H1 (cell line): ENCODE measurements around the gene DCTD.

Source experiments
- CHD1 ChIP-seq: IDR thresholded peaks from 2 replicates; pipeline ENCODE4 v1.6.1; 2012; ENCODE audit warnings: low read depth, low read length, improper control_type of control experiment
- CTCF ChIP-seq, 3 experiments: IDR thresholded peaks; 1 replicate in 2 of 3; 2 replicates in 1 of 3; pipeline versions ENCODE4 v1.5.1 to v1.6.1; 2011; ENCODE audit warnings: low read length in 3 of 3, mild to moderate bottlenecking in 3 of 3, inconsistent platforms in 2 of 3, low read depth in 1 of 3, moderate library complexity in 1 of 3; ENCODE audit not compliant: insufficient read depth in 1 of 3; ENCODE audit errors: control extremely low read depth in 1 of 3
- EP300 ChIP-seq, 2 experiments: IDR thresholded peaks; 1 replicate in 1 of 2; 2 replicates in 1 of 2; pipeline ENCODE4 v1.6.1; 2011 to 2012; ENCODE audit warnings: low read depth in 2 of 2, low read length in 2 of 2, mild to moderate bottlenecking in 2 of 2, borderline replicate concordance in 1 of 2, inconsistent platforms in 1 of 2, moderate library complexity in 1 of 2
- MAFK ChIP-seq: IDR thresholded peaks from 2 replicates; pipeline ENCODE4 v1.6.1; 2012; ENCODE audit warnings: low read depth, mild to moderate bottlenecking, improper control_type of control experiment, low read length
- MAX ChIP-seq: IDR thresholded peaks from 2 replicates; pipeline ENCODE4 v1.6.1; 2012; ENCODE audit warnings: inconsistent platforms
- POLR2A ChIP-seq, 2 experiments: IDR thresholded peaks; 1 replicate in 1 of 2; 2 replicates in 1 of 2; pipeline ENCODE4 v1.6.1; 2011; ENCODE audit warnings: low read depth in 2 of 2, low read length in 2 of 2, mild to moderate bottlenecking in 2 of 2; ENCODE audit errors: control extremely low read depth in 1 of 2
- RFX5 ChIP-seq: IDR thresholded peaks from 2 replicates; pipeline ENCODE4 v1.6.1; 2011; ENCODE audit warnings: low read depth, low read length, improper control_type of control experiment, borderline replicate concordance
- TBP ChIP-seq: IDR thresholded peaks from 2 replicates; pipeline ENCODE4 v1.6.1; 2011; ENCODE audit warnings: low read depth, low read length, improper control_type of control experiment
- YY1 ChIP-seq: IDR thresholded peaks from 2 replicates; pipeline ENCODE4 v1.6.1; 2011; ENCODE audit warnings: low read depth, mild to moderate bottlenecking, low read length

GRCh38 chr4:182840108-182840507, 77.1 kb downstream of the DCTD start:
- TF ChIP-seq RFX5: no peak
- no peak for TF ChIP-seq CTCF (IDR thresholded peaks at IDR 0.05; ENCODE audit: control extremely low read depth in 1 of 3, insufficient read depth in 1 of 3, low read depth in 1 of 3, low read length in 3 of 3)
- TF ChIP-seq TBP: no peak
- TF ChIP-seq EP300 (IDR thresholded peaks at IDR 0.05; ENCODE audit: borderline replicate concordance in 1 of 2, low read depth in 2 of 2, low read length in 2 of 2): no peak
- TF ChIP-seq MAX: no peak
- TF ChIP-seq MAFK: no peak
- TF ChIP-seq POLR2A (IDR thresholded peaks at IDR 0.05; ENCODE audit: control extremely low read depth in 1 of 2, low read depth in 2 of 2, low read length in 2 of 2): no peak
- no peak for TF ChIP-seq CHD1
- TF ChIP-seq YY1: no peak
